Activated CD8-positive, alpha-beta T cell treated with anti-CD3 and anti-CD28 coated beads for 36 hours (primary cell): Measurements from ENCODE around the gene LLGL1. TPM values are rescaled to one million over a fixed set of nuclear protein-coding genes. Genes with fewer than 3 reads are reported as not detected.

Experiments
- ATAC-seq: fragments of 200-7000 bp; cut with Tn5 transposase; one replicate; pipeline ENCODE4 v1.10.0; 2021; ENCODE audit warnings: mild to moderate bottlenecking, moderate library complexity
- CTCF ChIA-PET: fragments of 350-600 bp; sonication (Branson Sonifier 250); formaldehyde crosslinking; loops from one replicate; lab custom pipeline; 2021; ENCODE audit warnings: antibody characterized with exemption; lab: Charles Lee
- POLR2A ChIA-PET: fragments of 350-600 bp; sonication (Branson Sonifier 250); formaldehyde crosslinking; loops from one replicate; lab custom pipeline; 2021; ENCODE audit warnings: antibody characterized with exemption; lab: Charles Lee
- DNase-seq: peaks from one replicate; pipeline ENCODE4 v3.0.0-alpha.2; 2020
- H3K27ac Mint-ChIP-seq: one replicate; pipeline ENCODE4 v1.8.0; 2021; ENCODE audit warnings: mild to moderate bottlenecking, mixed read lengths
- H3K27me3 Mint-ChIP-seq: one replicate; pipeline ENCODE4 v1.8.0; 2021; ENCODE audit warnings: mixed read lengths
- H3K36me3 Mint-ChIP-seq: one replicate; pipeline ENCODE4 v1.8.0; 2021; ENCODE audit warnings: low read depth, mixed read lengths
- H3K4me1 Mint-ChIP-seq: one replicate; pipeline ENCODE4 v1.8.0; 2021; ENCODE audit warnings: low read depth, mixed read lengths
- H3K4me3 Mint-ChIP-seq: one replicate; pipeline ENCODE4 v1.8.0; 2021; ENCODE audit warnings: mild to moderate bottlenecking, moderate library complexity, mixed read lengths
- H3K9me3 Mint-ChIP-seq: one replicate; pipeline ENCODE4 v1.8.0; 2021; ENCODE audit warnings: mixed read lengths
- intact Hi-C: fragments of 100-400 bp; cut with micrococcal nuclease; formaldehyde crosslinking; loops from one replicate; pipeline ENCODE4 v1.10.0; 2022
- total RNA-seq, 2 experiments: library from RNA; stranded (reverse); gene quantifications; one replicate each; pipeline ENCODE4 v1.2.3, GENCODE V29; 2021
- TF ChIP-seq, protein P1 (sequence below): fragments of 200-600 bp; IDR thresholded peaks from one replicate; pipeline ENCODE4 v1.8.0; 2022; ENCODE audit warnings: antibody characterized with exemption, mild to moderate bottlenecking

Gene LLGL1
- total RNA-seq, 2 experiments from 2014 or later: 15.1 to 17.6 TPM

DNA sequence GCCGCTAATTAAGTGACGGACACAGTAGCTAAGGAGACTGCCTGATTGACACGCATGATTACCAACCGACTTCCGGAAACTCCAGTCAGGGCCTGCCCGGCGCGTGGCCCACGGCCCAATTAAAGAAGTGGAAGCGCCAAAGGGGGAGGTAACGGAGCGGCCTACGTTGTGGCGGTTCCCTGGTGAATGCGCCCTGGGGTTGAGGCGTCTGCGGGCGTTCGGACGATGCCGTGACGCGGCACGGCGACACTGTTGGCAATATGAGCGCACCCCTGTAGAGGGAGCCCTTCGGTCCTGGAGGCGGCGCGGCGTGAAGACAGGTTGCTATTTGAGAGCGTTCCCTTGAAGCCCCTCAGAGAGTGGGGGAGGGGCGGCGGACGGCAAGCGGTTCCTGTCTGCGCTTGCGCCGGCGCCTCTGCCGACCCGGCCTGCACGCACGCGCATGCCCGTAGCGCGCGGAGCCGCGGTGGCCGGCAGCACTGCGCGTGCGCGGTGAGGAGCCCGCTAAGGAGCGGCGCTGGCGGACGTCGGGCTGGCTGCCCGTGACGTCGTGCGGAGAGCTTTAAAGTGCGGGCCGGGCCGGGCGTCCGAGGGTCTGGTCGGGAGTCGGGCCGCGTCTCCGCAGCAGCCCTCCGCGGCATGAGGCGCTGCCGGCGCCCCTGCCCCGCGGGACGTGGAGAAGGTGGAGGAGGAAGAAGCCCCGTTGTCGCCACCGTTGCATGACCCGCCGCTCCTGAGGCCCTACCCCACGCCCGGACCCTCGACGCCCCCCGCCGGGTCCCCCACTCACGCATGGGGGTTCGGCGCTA lies 41.9 kb upstream of the LLGL1 start, which contains the start of gene ALKBH5:
Gene ALKBH5, plus strand, starts transcription at position 495 of the 809 bp plus-strand sequence. CDS start 416 bp downstream, outside the sequence.
- intact Hi-C loops: no loop called here
- TF ChIP-seq, protein P1, sequence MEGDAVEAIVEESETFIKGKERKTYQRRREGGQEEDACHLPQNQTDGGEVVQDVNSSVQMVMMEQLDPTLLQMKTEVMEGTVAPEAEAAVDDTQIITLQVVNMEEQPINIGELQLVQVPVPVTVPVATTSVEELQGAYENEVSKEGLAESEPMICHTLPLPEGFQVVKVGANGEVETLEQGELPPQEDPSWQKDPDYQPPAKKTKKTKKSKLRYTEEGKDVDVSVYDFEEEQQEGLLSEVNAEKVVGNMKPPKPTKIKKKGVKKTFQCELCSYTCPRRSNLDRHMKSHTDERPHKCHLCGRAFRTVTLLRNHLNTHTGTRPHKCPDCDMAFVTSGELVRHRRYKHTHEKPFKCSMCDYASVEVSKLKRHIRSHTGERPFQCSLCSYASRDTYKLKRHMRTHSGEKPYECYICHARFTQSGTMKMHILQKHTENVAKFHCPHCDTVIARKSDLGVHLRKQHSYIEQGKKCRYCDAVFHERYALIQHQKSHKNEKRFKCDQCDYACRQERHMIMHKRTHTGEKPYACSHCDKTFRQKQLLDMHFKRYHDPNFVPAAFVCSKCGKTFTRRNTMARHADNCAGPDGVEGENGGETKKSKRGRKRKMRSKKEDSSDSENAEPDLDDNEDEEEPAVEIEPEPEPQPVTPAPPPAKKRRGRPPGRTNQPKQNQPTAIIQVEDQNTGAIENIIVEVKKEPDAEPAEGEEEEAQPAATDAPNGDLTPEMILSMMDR: peak; percentile 57
- Mint-ChIP-seq H3K4me1 (peaks cover 49% of the 10 kb centered on the region), H3K27me3 (no peaks in the 10 kb centered on the region), H3K9me3 (no peaks in the 10 kb centered on the region), H3K36me3 (peaks cover 43% of the 10 kb centered on the region), H3K27ac (peak within 1 kb of the TSS; percentile 98), H3K4me3 (peak within 1 kb of the TSS; percentile 96)
- ChIA-PET CTCF (interaction anchor here (0.7 to 7.5 kb wide), 13 partner anchors 8 to 101 kb away, joined by 3 to 69 read pairs (median 3); no protein-coding TSS in a partner anchor), POLR2A (interaction anchor here (0.7 to 4.2 kb wide), 9 partner anchors 13 to 1743 kb away, joined by 3 to 18 read pairs (median 4); partner anchors contain the start of gene FLII)
- peak; percentile 86 for ATAC-seq
- DNase-seq: peak; percentile 98

DNA sequence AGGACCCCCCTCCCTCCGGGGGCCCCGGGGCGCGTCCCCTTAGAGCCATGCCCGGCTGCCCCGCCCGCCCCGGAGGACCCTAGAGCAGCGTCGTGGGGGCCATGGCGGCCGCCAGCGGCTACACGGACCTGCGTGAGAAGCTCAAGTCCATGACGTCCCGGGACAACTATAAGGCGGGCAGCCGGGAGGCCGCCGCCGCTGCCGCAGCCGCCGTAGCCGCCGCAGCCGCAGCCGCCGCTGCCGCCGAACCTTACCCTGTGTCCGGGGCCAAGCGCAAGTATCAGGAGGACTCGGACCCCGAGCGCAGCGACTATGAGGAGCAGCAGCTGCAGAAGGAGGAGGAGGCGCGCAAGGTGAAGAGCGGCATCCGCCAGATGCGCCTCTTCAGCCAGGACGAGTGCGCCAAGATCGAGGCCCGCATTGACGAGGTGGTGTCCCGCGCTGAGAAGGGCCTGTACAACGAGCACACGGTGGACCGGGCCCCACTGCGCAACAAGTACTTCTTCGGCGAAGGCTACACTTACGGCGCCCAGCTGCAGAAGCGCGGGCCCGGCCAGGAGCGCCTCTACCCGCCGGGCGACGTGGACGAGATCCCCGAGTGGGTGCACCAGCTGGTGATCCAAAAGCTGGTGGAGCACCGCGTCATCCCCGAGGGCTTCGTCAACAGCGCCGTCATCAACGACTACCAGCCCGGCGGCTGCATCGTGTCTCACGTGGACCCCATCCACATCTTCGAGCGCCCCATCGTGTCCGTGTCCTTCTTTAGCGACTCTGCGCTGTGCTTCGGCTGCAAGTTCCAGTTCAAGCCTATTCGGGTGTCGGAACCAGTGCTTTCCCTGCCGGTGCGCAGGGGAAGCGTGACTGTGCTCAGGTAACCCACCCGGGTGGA lies 41.0 kb upstream of the LLGL1 start:
- Mint-ChIP-seq H3K4me1 (peaks cover 54% of the 10 kb centered on the region), H3K27me3 (no peaks in the 10 kb centered on the region), H3K9me3 (no peaks in the 10 kb centered on the region), H3K27ac (peak overlapping the region; percentile 98), H3K36me3 (peaks cover 46% of the 10 kb centered on the region), H3K4me3 (peak overlapping the region; percentile 96)
- CTCF ChIA-PET: interaction anchor here (0.8 to 7.5 kb wide), 9 partner anchors 9 to 93 kb away, joined by 3 to 69 read pairs (median 3); no protein-coding TSS in a partner anchor
- POLR2A ChIA-PET: interaction anchor here (0.8 to 4.2 kb wide), 8 partner anchors 13 to 133 kb away, joined by 3 to 18 read pairs (median 4); partner anchors contain the start of gene FLII
- intact Hi-C loops: no loop called here
- ATAC-seq (no peak), DNase-seq (peak; percentile 84)
- TF ChIP-seq, protein P1: no peak

DNA sequence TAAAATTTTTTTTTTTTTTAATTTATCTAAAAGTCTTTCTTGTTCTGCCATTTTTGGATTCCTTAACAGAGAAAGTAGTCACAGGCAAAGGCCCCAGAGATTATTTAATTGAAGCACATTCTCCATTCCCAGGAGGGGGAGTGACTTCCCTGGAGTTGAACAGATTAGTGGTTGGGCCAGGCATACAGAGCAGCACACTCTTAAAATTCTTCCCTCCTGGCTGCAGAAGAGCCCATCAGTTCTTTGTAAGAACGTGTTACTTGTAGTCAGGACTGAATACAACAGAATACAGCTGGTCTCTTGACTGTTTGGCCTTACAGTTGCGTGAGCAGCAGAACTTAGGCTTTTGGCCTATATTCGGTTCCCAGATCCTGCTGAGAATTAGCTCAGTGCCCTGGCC lies 40.0 kb upstream of the LLGL1 start:
- TF ChIP-seq, protein P1: no peak
- peaks cover 53% of the 10 kb centered on the region for H3K36me3 Mint-ChIP-seq
- ATAC-seq (no peak), DNase-seq (no peak)
- peak overlapping the region; percentile 91 for H3K27ac Mint-ChIP-seq
- no peaks in the 10 kb centered on the region for H3K27me3 Mint-ChIP-seq
- CTCF ChIA-PET: interaction anchor here (1.1 to 7.5 kb wide), 4 partner anchors 15 to 46 kb away, joined by 3 to 69 read pairs (median 4); no protein-coding TSS in a partner anchor
- intact Hi-C loops: no loop called here
- H3K9me3 Mint-ChIP-seq: no peaks in the 10 kb centered on the region
- peak overlapping the region; percentile 96 for H3K4me3 Mint-ChIP-seq
- peaks cover 55% of the 10 kb centered on the region for H3K4me1 Mint-ChIP-seq
- POLR2A ChIA-PET: interaction anchor here (1.1 to 4.2 kb wide), 3 partner anchors 15 to 129 kb away, joined by 3 to 18 read pairs (median 6); partner anchors contain the start of gene TOP3A

GRCh38 chr17:18185832-18186626 lies 39.4 kb upstream of the LLGL1 start:
- peaks cover 55% of the 10 kb centered on the region for H3K4me1 Mint-ChIP-seq
- CTCF ChIA-PET: interaction anchor here (1.0 to 7.5 kb wide), 5 partner anchors 14 to 47 kb away, joined by 3 to 69 read pairs (median 4); no protein-coding TSS in a partner anchor
- intact Hi-C loops: loop anchor here (2.0 kb wide), 1 partner anchor 45 kb away; no protein-coding TSS in a partner anchor
- peak overlapping the region; percentile 96 for H3K4me3 Mint-ChIP-seq
- ATAC-seq (no peak), DNase-seq (no peak)
- POLR2A ChIA-PET: interaction anchor here (0.6 to 1.1 kb wide), 2 partner anchors 99 to 128 kb away, joined by 3 read pairs; partner anchors contain the start of gene TOP3A
- H3K36me3 Mint-ChIP-seq: peaks cover 59% of the 10 kb centered on the region
- H3K9me3 Mint-ChIP-seq: no peaks in the 10 kb centered on the region
- TF ChIP-seq, protein P1: no peak
- peak overlapping the region; percentile 91 for H3K27ac Mint-ChIP-seq
- no peaks in the 10 kb centered on the region for H3K27me3 Mint-ChIP-seq
